Sigmoid colon (tissue), 7 donors: ENCODE data around the gene RBM6. TPM values are rescaled to one million over a fixed set of nuclear protein-coding genes. Genes with fewer than 3 reads are reported as not detected.

ENCODE experiments used
- DNase-seq: peaks from one replicate; pipeline ENCODE4 v3.0.0-alpha.2; 2019
- H3K27ac ChIP-seq, 4 donors: fragments of 200-600 bp; sonication (generic); one replicate each; pipeline ENCODE4 v1.5.1; 2016 to 2019; ENCODE audit warnings: mild to moderate bottlenecking in 1 of 4
- H3K27me3 ChIP-seq, 3 donors: fragments of 200-600 bp; sonication (generic); one replicate each; pipeline ENCODE4 v1.5.1; 2019; ENCODE audit warnings: mild to moderate bottlenecking in 1 of 3
- H3K36me3 ChIP-seq, 4 donors: fragments of 200-600 bp; sonication (generic); one replicate each; pipeline ENCODE4 v1.5.1; 2016 to 2019
- H3K4me1 ChIP-seq, 4 donors: fragments of 200-600 bp; sonication (generic); one replicate each; pipeline ENCODE4 v1.5.1; 2017 to 2019
- H3K4me3 ChIP-seq, 4 donors: fragments of 200-600 bp; sonication (generic); one replicate each; pipeline ENCODE4 v1.5.1; 2017 to 2019; ENCODE audit warnings: mild to moderate bottlenecking in 2 of 4, moderate library complexity in 1 of 4
- H3K9me3 ChIP-seq, 4 donors: fragments of 200-600 bp in 3 of 4; sonication (generic) in 3 of 4; one replicate each; pipeline versions ENCODE4 v1.5.1 to v1.6.1; 2013 to 2019
- CTCF ChIP-seq, 4 experiments: fragments of 450-650 bp in 3 of 4; fragments of 200-600 bp in 1 of 4; IDR thresholded peaks; one replicate each; pipeline ENCODE4 v1.5.1; 2016 to 2019; ENCODE audit warnings: antibody characterized with exemption in 4 of 4, mild to moderate bottlenecking in 3 of 4, moderate library complexity in 2 of 4
- EP300 ChIP-seq, 4 donors: sonication (generic); formaldehyde crosslinking; IDR thresholded peaks; one replicate each; pipeline ENCODE4 v1.6.1; 2017; ENCODE audit warnings: antibody characterized with exemption in 4 of 4
- POLR2A ChIP-seq, 2 donors: fragments of 450-650 bp; IDR thresholded peaks; one replicate each; pipeline ENCODE4 v1.6.1; 2016; ENCODE audit warnings: antibody characterized with exemption in 2 of 2, mild to moderate bottlenecking in 2 of 2, moderate library complexity in 2 of 2
- POLR2AphosphoS5 ChIP-seq, 4 donors: sonication (generic); formaldehyde crosslinking; IDR thresholded peaks; one replicate each; pipeline ENCODE4 v1.6.1; 2017; ENCODE audit warnings: antibody characterized with exemption in 4 of 4
- WGBS, 2 donors: extraction: QIAGEN DNeasy Blood & Tissue Kit; methylation state at CpG; one replicate each; pipeline ENCODE4 v1.1.7; 2013; 5-methylcytosine and 5-hydroxymethylcytosine counted together
- intact Hi-C: fragments of 100-400 bp; cut with DNase I; formaldehyde crosslinking; loops from one replicate; pipeline ENCODE4 v1.15.1; 2023
- polyA plus RNA-seq, 3 donors: library from polyadenylated mRNA; stranded (reverse); fragments of 200-250 nt; gene quantifications; one replicate each; pipeline ENCODE4 v1.2.3, GENCODE V29; 2013
- total RNA-seq, 4 donors: library from RNA; depleted of rRNA; stranded (reverse); fragments of >200 nt; gene quantifications; one replicate each; pipeline ENCODE4 v1.1.0, GENCODE V29; 2016
- donor health status: healthy with polysubstance abuse.
- donor health status: Bipolar disorder and iron deficiency.
- donor health status: healthy.

RBM6 gene
- total and polyA plus RNA-seq, 7 donors: 13.6 to 215 (median 78.0) TPM

GRCh38 chr3:50125541-50126286 is 185.8 kb downstream of the RBM6 start:
- intact Hi-C loops: no loop called here
- peaks cover 0 to 7% (median 1%) of the 10 kb centered on the region in 4 donors for H3K36me3 ChIP-seq
- peaks cover 0 to 40% (median 36%) of the 10 kb centered on the region in 4 donors for H3K4me1 ChIP-seq
- 79 to 82% methylated on average over 9 of the region's 9 CpGs for WGBS, 2 donors
- no peaks in the 10 kb centered on the region for H3K9me3 ChIP-seq
- H3K27ac ChIP-seq: no peak overlapping the region
- TF ChIP-seq CTCF (IDR thresholded peaks at IDR 0.05) (no peak), POLR2AphosphoS5 (IDR thresholded peaks at IDR 0.05) (no peak), EP300 (IDR thresholded peaks at IDR 0.05) (no peak), POLR2A (IDR thresholded peaks at IDR 0.05) (no peak)
- DNase-seq: peak; percentile 55
- no peak overlapping the region for H3K4me3 ChIP-seq
- H3K27me3 ChIP-seq: no peaks in the 10 kb centered on the region

GRCh38 chr3:50126287-50127211 is 186.6 kb downstream of the RBM6 start:
- TF ChIP-seq CTCF (IDR thresholded peaks at IDR 0.05) (no peak), POLR2AphosphoS5 (IDR thresholded peaks at IDR 0.05) (no peak), POLR2A (IDR thresholded peaks at IDR 0.05) (no peak), EP300 (IDR thresholded peaks at IDR 0.05) (no peak)
- Histone ChIP-seq H3K9me3 (no peaks in the 10 kb centered on the region), H3K27me3 (no peaks in the 10 kb centered on the region), H3K4me3 (no peak overlapping the region), H3K36me3 (no peaks in the 10 kb centered on the region), H3K4me1 (peaks cover 0 to 38% (median 36%) of the 10 kb centered on the region in 4 donors), H3K27ac (no peak overlapping the region)
- 77 to 79% methylated on average over 16 of the region's 16 CpGs for WGBS, 2 donors
- DNase-seq: no peak
- intact Hi-C loops: no loop called here

Other genes starting within 250 kb of the RBM6 start
- gene AMIGO3, start 220.5 kb upstream of the RBM6 start, total RNA-seq: under 1 TPM in 2 of 4 donors, not detected in 2; 0.71 to 0.82 TPM
- 1 to 10 TPM in 1 of 3 donors, under 1 TPM in 1, not detected in 1; 0.46 to 1.2 TPM for gene AMIGO3, start 220.5 kb upstream of the RBM6 start, polyA plus RNA-seq
- 10 to 100 TPM in 2 of 4 donors, 1 to 10 TPM in 2; 9.9 to 14.3 (median 10.8) TPM for gene GMPPB, start 216.2 kb upstream of the RBM6 start, total RNA-seq
- 10 to 100 TPM; 25.2 to 57.5 (median 44.9) TPM for gene GMPPB, start 216.2 kb upstream of the RBM6 start, polyA plus RNA-seq
- gene IP6K1, start 153.6 kb upstream of the RBM6 start, total RNA-seq: 10 to 100 TPM; 29.1 to 37.1 (median 33.7) TPM
- gene IP6K1, start 153.6 kb upstream of the RBM6 start, polyA plus RNA-seq: 10 to 100 TPM; 13.8 to 27.1 (median 21.0) TPM
- gene CDHR4, start 140.3 kb upstream of the RBM6 start, total RNA-seq: 1 to 10 TPM in 1 of 4 donors, under 1 TPM in 2, not detected in 1; 0.27 to 1.1 (median 0.99) TPM
- gene CDHR4, start 140.3 kb upstream of the RBM6 start, polyA plus RNA-seq: under 1 TPM in 1 of 3 donors, not detected in 2; 0.16 TPM
- gene INKA1, start 136.9 kb upstream of the RBM6 start, total RNA-seq: 1 to 10 TPM in 3 of 4 donors, under 1 TPM in 1; 0.95 to 5.0 (median 4.1) TPM
- gene INKA1, start 136.9 kb upstream of the RBM6 start, polyA plus RNA-seq: 1 to 10 TPM in 1 of 3 donors, under 1 TPM in 1, not detected in 1; 0.60 to 3.5 TPM
- 10 to 100 TPM; 28.5 to 74.2 (median 55.7) TPM for gene UBA7, start 126.2 kb upstream of the RBM6 start, total RNA-seq
- 10 to 100 TPM; 15.6 to 92.6 (median 22.9) TPM for gene UBA7, start 126.2 kb upstream of the RBM6 start, polyA plus RNA-seq
- gene TRAIP, start 83.6 kb upstream of the RBM6 start, total RNA-seq: 1 to 10 TPM in 3 of 4 donors, under 1 TPM in 1; 0.54 to 1.8 (median 1.6) TPM
- 1 to 10 TPM; 1.2 to 7.1 (median 1.4) TPM for gene TRAIP, start 83.6 kb upstream of the RBM6 start, polyA plus RNA-seq
- not detected for gene CAMKV, start 70.2 kb upstream of the RBM6 start, total RNA-seq
- gene CAMKV, start 70.2 kb upstream of the RBM6 start, polyA plus RNA-seq: under 1 TPM in 1 of 3 donors, not detected in 2; 0.12 TPM
- 1 to 10 TPM; 1.2 to 4.2 (median 2.1) TPM for gene MST1R, start 36.3 kb upstream of the RBM6 start, total RNA-seq
- gene MST1R, start 36.3 kb upstream of the RBM6 start, polyA plus RNA-seq: 100 to 1,000 TPM in 1 of 3 donors, 10 to 100 TPM in 2; 15.7 to 106 (median 24.0) TPM
- 10 to 100 TPM; 10.4 to 16.3 (median 12.5) TPM for gene MON1A, start 10.3 kb upstream of the RBM6 start, total RNA-seq
- 10 to 100 TPM in 1 of 3 donors, 1 to 10 TPM in 2; 5.4 to 10.3 (median 7.9) TPM for gene MON1A, start 10.3 kb upstream of the RBM6 start, polyA plus RNA-seq
- 100 to 1,000 TPM; 149 to 294 (median 176) TPM for gene RBM5, start 148.8 kb downstream of the RBM6 start, total RNA-seq
- gene RBM5, start 148.8 kb downstream of the RBM6 start, polyA plus RNA-seq: 10 to 100 TPM; 19.4 to 96.4 (median 33.6) TPM
- gene SEMA3F, start 215.2 kb downstream of the RBM6 start, total RNA-seq: 10 to 100 TPM in 1 of 4 donors, 1 to 10 TPM in 3; 5.1 to 11.4 (median 8.0) TPM
- 10 to 100 TPM in 1 of 3 donors, 1 to 10 TPM in 1, under 1 TPM in 1; 0.60 to 12.3 (median 1.2) TPM for gene SEMA3F, start 215.2 kb downstream of the RBM6 start, polyA plus RNA-seq